GM19372 (cell line): ENCODE measurements around the gene MBOAT2.
"Not testable (repeated sequence)": the region's sequence is repeated elsewhere in the genome, so short reads cannot be mapped to it uniquely, and the experiment has no call there.

Experiments used
- ATAC-seq: cut with Tn5 transposase; IDR thresholded peaks from one replicate; pipeline ENCODE4 v1.9.1; 2021; ENCODE audit warnings: mild to moderate bottlenecking, low read depth, moderate library complexity; ENCODE audit not compliant: unreplicated experiment

MBOAT2 gene

GRCh38 chr2:8962890-8963289, 40.6 kb downstream of the MBOAT2 start:
- no peak for ATAC-seq

- ATAC-seq: no peak
These were observed 45.9 kb downstream of the MBOAT2 start for GRCh38 chr2:8957628-8958027.

- no peak for ATAC-seq
These were observed 46.7 kb downstream of the MBOAT2 start for GRCh38 chr2:8956774-8957173.

- ATAC-seq: no peak
These were observed 48.5 kb downstream of the MBOAT2 start for GRCh38 chr2:8954990-8955389.

GRCh38 chr2:8953525-8953924, 50.0 kb downstream of the MBOAT2 start:
- no peak for ATAC-seq

GRCh38 chr2:8939486-8940114, 63.9 kb downstream of the MBOAT2 start:
- ATAC-seq: no peak

GRCh38 chr2:8938384-8938783, 65.1 kb downstream of the MBOAT2 start:
- no peak for ATAC-seq

GRCh38 chr2:8935982-8936381, 67.5 kb downstream of the MBOAT2 start:
- ATAC-seq: no peak

- no peak for ATAC-seq
These were observed 69.1 kb downstream of the MBOAT2 start for GRCh38 chr2:8934338-8934737.

GRCh38 chr2:8932702-8933101, 70.8 kb downstream of the MBOAT2 start:
- ATAC-seq: no peak

GRCh38 chr2:8930185-8930584, 73.3 kb downstream of the MBOAT2 start:
- not testable (repeated sequence) for ATAC-seq

- ATAC-seq: no peak
These were observed 74.4 kb downstream of the MBOAT2 start for GRCh38 chr2:8929128-8929527.

GRCh38 chr2:8927510-8928455, 75.7 kb downstream of the MBOAT2 start:
- no peak for ATAC-seq

- ATAC-seq: no peak
These were observed 77.1 kb downstream of the MBOAT2 start for GRCh38 chr2:8926356-8926755.

GRCh38 chr2:8925411-8925810, 78.1 kb downstream of the MBOAT2 start:
- no peak for ATAC-seq

GRCh38 chr2:8923183-8923582, 80.3 kb downstream of the MBOAT2 start:
- no peak for ATAC-seq

- ATAC-seq: no peak
These were observed 81.1 kb downstream of the MBOAT2 start for GRCh38 chr2:8922431-8922830.

GRCh38 chr2:8918412-8918811, 85.1 kb downstream of the MBOAT2 start:
- no peak for ATAC-seq

GRCh38 chr2:8915941-8916340, 87.5 kb downstream of the MBOAT2 start:
- no peak for ATAC-seq

GRCh38 chr2:8913767-8914166, 89.7 kb downstream of the MBOAT2 start:
- not testable (repeated sequence) for ATAC-seq

GRCh38 chr2:8907764-8908288, 95.7 kb downstream of the MBOAT2 start:
- ATAC-seq: no peak

GRCh38 chr2:8903924-8904323, 99.6 kb downstream of the MBOAT2 start:
- ATAC-seq: not testable (repeated sequence)
